HepG2 (cell line): ENCODE results near the gene ACCS. TPM values are rescaled to one million over a fixed set of nuclear protein-coding genes. Genes with fewer than 3 reads are reported as not detected.
A peak's percentile ranks its signal among the peaks of the same experiment; 100 is the strongest.

Experiments
- ATAC-seq: fragments of 200-7000 bp; cut with Tn5 transposase; 3 replicates; pipeline ENCODE4 v1.9.1; 2020; ENCODE audit warnings: mild to moderate bottlenecking, moderate library complexity
- BruUV-seq: library from RNA; stranded (reverse); fragments of 400-500 nt; replicated peaks from 2 replicates; lab custom pipeline; 2021; lab: Mats Ljungman, UMichigan
- CTCF ChIA-PET: fragments of 300-600 bp; formaldehyde crosslinking; extraction: SDS; loops from one replicate; lab custom pipeline; 2021; ENCODE audit warnings: low total read pairs, inconsistent platforms, low intra/inter-chr PET ratio; lab: Yijun Ruan, JAX
- POLR2A ChIA-PET: fragments of 350-600 bp; sonication (Branson Sonifier 250); formaldehyde crosslinking; loops from one replicate; lab custom pipeline; 2020; ENCODE audit warnings: antibody characterized with exemption, inconsistent platforms; lab: Yijun Ruan, JAX
- DNase-seq: peaks from one replicate; pipeline ENCODE4 v3.0.0-alpha.2; 2015; ENCODE audit warnings: low spot score
- FAIRE-seq: peaks from 3 replicates; lab custom pipeline; 2011; peaks lifted over from hg19 to GRCh38; lab: Jason Lieb, UNC
- H2AFZ ChIP-seq: one replicate; pipeline ENCODE4 v1.6.1; 2011; ENCODE audit warnings: low read length, inconsistent platforms
- H3K27ac ChIP-seq: fragments of 300-600 bp; 3 replicates; pipeline ENCODE4 v1.8.0; 2011; ENCODE audit warnings: mixed run types, mild to moderate bottlenecking, mixed read lengths, low read length, inconsistent platforms; ENCODE audit not compliant: insufficient read depth; ENCODE audit errors: extremely low read length
- H3K27me3 ChIP-seq, 2 experiments: fragments of 200-600 bp in 1 of 2; 2 replicates in 1 of 2; 3 replicates in 1 of 2; pipeline versions ENCODE4 v1.6.0 to v1.8.0; 2011; ENCODE audit warnings: low read length in 2 of 2, mild to moderate bottlenecking in 2 of 2, moderate library complexity in 2 of 2, inconsistent platforms in 1 of 2; ENCODE audit not compliant: insufficient read depth in 2 of 2, control insufficient read depth in 1 of 2
- H3K36me3 ChIP-seq, 2 experiments: fragments of 200-600 bp in 1 of 2; replicated peaks in 1 of 2; 2 replicates in 1 of 2; 3 replicates in 1 of 2; pipeline versions ENCODE4 v1.5.1 to v1.8.0; 2011; ENCODE audit warnings: low read length in 2 of 2, inconsistent platforms in 1 of 2; ENCODE audit not compliant: insufficient read depth in 2 of 2, control insufficient read depth in 1 of 2
- H3K4me1 ChIP-seq: 2 replicates; pipeline ENCODE4 v1.5.1; 2012; ENCODE audit warnings: low read length, inconsistent platforms; ENCODE audit not compliant: insufficient read depth
- H3K4me2 ChIP-seq: 2 replicates; pipeline ENCODE4 v1.6.0; 2011; ENCODE audit warnings: low read depth, low read length, inconsistent platforms
- H3K4me3 ChIP-seq, 3 experiments: fragments of 200-600 bp in 1 of 3; sonication (generic), shearing (Covaris generic) in 1 of 3; replicated peaks in 1 of 3; 2 replicates each; pipeline ENCODE4 v1.5.1; 2011 to 2016; ENCODE audit warnings: low read length in 3 of 3, inconsistent platforms in 2 of 3, low read depth in 2 of 3, mild to moderate bottlenecking in 2 of 3, control low read depth in 1 of 3, mixed read lengths in 1 of 3; ENCODE audit not compliant: insufficient read depth in 1 of 3
- H3K79me2 ChIP-seq: one replicate; pipeline ENCODE4 v1.6.1; 2011; ENCODE audit warnings: low read length, inconsistent platforms; ENCODE audit not compliant: insufficient read depth
- H3K9ac ChIP-seq: 2 replicates; pipeline ENCODE4 v1.6.0; 2011; ENCODE audit warnings: mild to moderate bottlenecking, low read depth, low read length, inconsistent platforms; ENCODE audit not compliant: insufficient read depth
- H3K9me3 ChIP-seq: 2 replicates; pipeline ENCODE4 v1.5.1; 2012; ENCODE audit warnings: mild to moderate bottlenecking, low read length
- H4K20me1 ChIP-seq: 2 replicates; pipeline ENCODE4 v1.6.0; 2011; ENCODE audit warnings: inconsistent platforms, mild to moderate bottlenecking, low read length, moderate library complexity; ENCODE audit not compliant: insufficient read depth
- CBFB ChIP-seq: sonication (generic); formaldehyde crosslinking; IDR thresholded peaks from 2 replicates; pipeline ENCODE4 v1.4.0; 2020; ENCODE audit warnings: missing genetic modification reagents
- E2F5 ChIP-seq: sonication (generic); formaldehyde crosslinking; conservative IDR thresholded peaks from 2 replicates; pipeline ENCODE4 v1.4.0; 2020; ENCODE audit warnings: missing genetic modification reagents
- PRDM4 ChIP-seq: sonication (generic); formaldehyde crosslinking; IDR thresholded peaks from 2 replicates; pipeline ENCODE4 v1.9.0; 2021; ENCODE audit warnings: missing genetic modification reagents, borderline replicate concordance
- ZNF564 ChIP-seq: sonication (generic); formaldehyde crosslinking; IDR thresholded peaks from 2 replicates; pipeline ENCODE4 v1.8.1; 2023; ENCODE audit warnings: mild to moderate bottlenecking, missing genetic modification reagents
- WGBS: methylation state at CpG from one replicate; pipeline ENCODE4 v1.1.6; 2017; ENCODE audit warnings: low lambda C conversion rate; 5-methylcytosine and 5-hydroxymethylcytosine counted together
- in situ Hi-C: cut with HindIII; loops from 2 replicates; pipeline ENCODE4 v1.10.0; 2017; ENCODE audit warnings: low pct_unique_long_range_greater_than_20kb; ENCODE audit not compliant: extremely low pct_ligation_motif_present
- intact Hi-C: fragments of 100-400 bp; cut with micrococcal nuclease; formaldehyde crosslinking; loops from one replicate; pipeline ENCODE4 v1.10.0; 2022; ENCODE audit not compliant: unreplicated experiment
- polyA plus RNA-seq, 8 experiments: library from polyadenylated mRNA; depleted of rRNA in 3 of 8; stranded (reverse) in 7 of 8; unstranded in 1 of 8; fragments of >200 nt; fragmentation: Illumina TruSeq in 4 of 8; extraction: Trizol in 4 of 8; gene quantifications; 2 replicates each; pipeline versions ENCODE4 v1.2.1 to v1.2.3, GENCODE V29; 2011 to 2016; ENCODE audit warnings: low read depth in 4 of 8, missing spikeins in 1 of 8, mixed read lengths in 1 of 8; ENCODE audit not compliant: insufficient read depth in 1 of 8
- total RNA-seq, 5 experiments: library from RNA; depleted of rRNA; stranded (reverse); fragments of >200 nt; fragmentation: Illumina TruSeq; extraction: Trizol; gene quantifications; 2 replicates each; pipeline ENCODE4 v1.2.3, GENCODE V29; 2016; ENCODE audit warnings: low read depth in 1 of 5
- TF ChIP-seq, protein P1 (sequence below): sonication (generic); formaldehyde crosslinking; IDR thresholded peaks from 2 replicates; pipeline ENCODE4 v1.4.0; 2020; ENCODE audit warnings: missing genetic modification reagents
- TF ChIP-seq, protein P2 (sequence below): fragments of 450-650 bp; IDR thresholded peaks from 2 replicates; pipeline ENCODE4 v1.6.1; 2016

Gene ACCS
- total and polyA plus RNA-seq, 2 of the 13 experiments (the other 11 are each of a cell fraction or from before 2014, with no cell fraction given) = 0.55 to 0.59 TPM

GRCh38 chr11:44032299-44033085 lies 33.6 kb upstream of the ACCS start:
- ATAC-seq = no peak
- POLR2A ChIA-PET = no interaction called here

More at GRCh38 chr11:44032299-44033085, 33.6 kb upstream of the ACCS start:
- intact Hi-C loops = no loop called here
- CTCF ChIA-PET = no interaction called here
- no peak for DNase-seq
- Histone ChIP-seq H3K27ac (no peak overlapping the region), H2AFZ (no peak overlapping the region), H3K36me3 (no peaks in the 10 kb centered on the region), H3K4me3 (no peak overlapping the region), H3K4me1 (no peaks in the 10 kb centered on the region), H4K20me1 (no peaks in the 10 kb centered on the region), H3K9ac (no peak overlapping the region), H3K9me3 (no peaks in the 10 kb centered on the region)
- no peak for FAIRE-seq
- 49% methylated on average over 12 of the region's 15 CpGs for WGBS
- no TSS peak for BruUV-seq
- TF ChIP-seq ZNF564 (CRISPR knock-in tag) (no peak), PRDM4 (CRISPR knock-in tag) (no peak), CBFB (CRISPR knock-in tag) (no peak), E2F5 (CRISPR knock-in tag) (no peak)
- TF ChIP-seq, protein P1, sequence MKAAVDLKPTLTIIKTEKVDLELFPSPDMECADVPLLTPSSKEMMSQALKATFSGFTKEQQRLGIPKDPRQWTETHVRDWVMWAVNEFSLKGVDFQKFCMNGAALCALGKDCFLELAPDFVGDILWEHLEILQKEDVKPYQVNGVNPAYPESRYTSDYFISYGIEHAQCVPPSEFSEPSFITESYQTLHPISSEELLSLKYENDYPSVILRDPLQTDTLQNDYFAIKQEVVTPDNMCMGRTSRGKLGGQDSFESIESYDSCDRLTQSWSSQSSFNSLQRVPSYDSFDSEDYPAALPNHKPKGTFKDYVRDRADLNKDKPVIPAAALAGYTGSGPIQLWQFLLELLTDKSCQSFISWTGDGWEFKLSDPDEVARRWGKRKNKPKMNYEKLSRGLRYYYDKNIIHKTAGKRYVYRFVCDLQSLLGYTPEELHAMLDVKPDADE (CRISPR knock-in tag) = no peak
- TF ChIP-seq, protein P2, sequence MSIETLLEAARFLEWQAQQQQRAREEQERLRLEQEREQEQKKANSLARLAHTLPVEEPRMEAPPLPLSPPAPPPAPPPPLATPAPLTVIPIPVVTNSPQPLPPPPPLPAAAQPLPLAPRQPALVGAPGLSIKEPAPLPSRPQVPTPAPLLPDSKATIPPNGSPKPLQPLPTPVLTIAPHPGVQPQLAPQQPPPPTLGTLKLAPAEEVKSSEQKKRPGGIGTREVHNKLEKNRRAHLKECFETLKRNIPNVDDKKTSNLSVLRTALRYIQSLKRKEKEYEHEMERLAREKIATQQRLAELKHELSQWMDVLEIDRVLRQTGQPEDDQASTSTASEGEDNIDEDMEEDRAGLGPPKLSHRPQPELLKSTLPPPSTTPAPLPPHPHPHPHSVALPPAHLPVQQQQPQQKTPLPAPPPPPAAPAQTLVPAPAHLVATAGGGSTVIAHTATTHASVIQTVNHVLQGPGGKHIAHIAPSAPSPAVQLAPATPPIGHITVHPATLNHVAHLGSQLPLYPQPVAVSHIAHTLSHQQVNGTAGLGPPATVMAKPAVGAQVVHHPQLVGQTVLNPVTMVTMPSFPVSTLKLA = peak; percentile 82
- TF ChIP-seq, all 625 proteins: peak for 1
- Histone ChIP-seq H3K27me3 (peaks cover 4 to 9% of the 10 kb centered on the region in 2 experiments; a peak in 2 of 5 replicates), H3K79me2 (no peaks in the 10 kb centered on the region), H3K4me2 (no peak overlapping the region)
- in situ Hi-C loops = no loop called here
